ENCODE data around the gene TMEM135.
"Not testable (repeated sequence)": the region's sequence is repeated elsewhere in the genome, so short reads cannot be mapped to it uniquely, and the experiment has no call there.

The TMEM135 gene

DNA sequence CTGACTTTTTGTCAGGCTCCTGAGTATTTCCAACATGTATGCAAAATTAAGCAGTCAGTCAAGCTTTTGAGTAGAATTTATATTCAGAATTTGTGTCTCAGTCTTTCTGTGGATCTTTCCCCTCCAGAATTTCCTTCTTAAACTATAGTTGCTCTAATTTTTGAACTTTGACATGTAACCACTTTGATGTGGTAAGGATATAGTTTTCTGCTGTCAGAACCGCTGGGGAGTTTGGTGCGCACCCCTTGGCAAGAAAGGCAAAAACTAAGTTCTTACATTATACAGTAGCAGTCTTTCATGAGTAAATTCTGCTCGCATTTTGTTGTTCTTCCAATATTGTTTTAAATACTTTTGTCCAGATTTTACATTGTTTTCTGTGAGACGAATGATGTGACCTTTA lies 105.9 kb downstream of the TMEM135 start:
- no peak for DNase-seq

- peak; percentile 27 for DNase-seq
Observed at GRCh38 chr11:87144252-87144651, 106.5 kb downstream of the TMEM135 start.

DNA sequence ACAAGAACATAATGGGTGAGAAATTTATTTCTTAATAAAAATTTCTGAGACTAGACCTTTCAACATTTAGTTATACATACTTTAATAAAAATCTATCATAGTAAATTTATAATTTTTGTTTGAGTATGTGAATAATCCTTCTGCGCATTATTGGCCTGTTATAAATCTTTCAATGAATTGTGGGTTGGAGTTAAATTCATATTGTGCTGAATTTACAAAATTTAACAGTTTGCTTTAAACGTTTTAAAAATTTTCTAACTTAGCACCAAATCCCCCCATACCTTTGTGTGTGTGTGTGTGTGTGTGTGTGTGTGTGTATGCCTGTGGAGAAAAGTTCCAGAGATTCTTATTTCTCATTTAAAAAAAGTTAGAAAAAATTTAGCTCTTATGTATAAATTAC lies 111.0 kb downstream of the TMEM135 start:
- no peak for DNase-seq

GRCh38 chr11:87149782-87150181 lies 112.0 kb downstream of the TMEM135 start:
- not testable (repeated sequence) for DNase-seq

DNA sequence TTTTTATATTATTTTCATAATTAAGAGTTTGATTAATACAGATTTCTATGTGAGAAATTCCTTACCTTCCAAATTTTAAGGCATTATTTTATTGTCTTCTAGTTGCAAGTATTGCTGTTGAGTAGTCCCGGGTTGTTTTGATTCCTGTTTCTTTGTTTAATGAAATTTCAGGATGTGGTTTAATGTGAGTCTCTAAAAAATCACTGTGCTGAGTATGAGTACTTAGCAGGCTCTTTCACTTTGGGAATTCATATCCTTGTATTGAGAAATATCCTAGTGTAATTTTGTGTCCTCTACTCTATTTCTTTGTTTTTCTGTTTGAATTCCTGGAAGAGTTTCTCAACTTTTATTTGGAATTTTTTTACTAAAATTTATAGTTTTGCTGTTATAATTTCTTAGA lies 113.2 kb downstream of the TMEM135 start:
- DNase-seq, result no peak

DNA sequence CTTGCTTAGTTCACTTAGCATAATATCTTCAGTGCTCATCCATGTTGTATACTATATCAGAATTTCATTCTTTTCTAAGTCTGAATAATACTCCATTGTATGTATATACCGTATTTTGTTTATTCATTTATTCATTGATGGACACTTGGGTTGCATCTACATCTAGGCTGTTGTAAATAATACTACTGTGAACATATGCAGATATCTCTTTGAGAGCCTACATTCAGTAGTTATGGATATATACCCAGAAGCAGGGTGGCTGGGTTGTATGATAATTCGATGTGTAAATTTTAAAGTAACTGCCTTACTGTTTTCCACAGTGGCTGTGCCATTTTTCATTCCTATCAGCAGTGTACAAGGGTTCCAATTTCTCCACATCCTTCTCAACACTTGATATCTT lies 116.5 kb downstream of the TMEM135 start:
- DNase-seq, result no peak

- no peak for DNase-seq
Observed at GRCh38 chr11:87156970-87157369, 119.2 kb downstream of the TMEM135 start.

DNA sequence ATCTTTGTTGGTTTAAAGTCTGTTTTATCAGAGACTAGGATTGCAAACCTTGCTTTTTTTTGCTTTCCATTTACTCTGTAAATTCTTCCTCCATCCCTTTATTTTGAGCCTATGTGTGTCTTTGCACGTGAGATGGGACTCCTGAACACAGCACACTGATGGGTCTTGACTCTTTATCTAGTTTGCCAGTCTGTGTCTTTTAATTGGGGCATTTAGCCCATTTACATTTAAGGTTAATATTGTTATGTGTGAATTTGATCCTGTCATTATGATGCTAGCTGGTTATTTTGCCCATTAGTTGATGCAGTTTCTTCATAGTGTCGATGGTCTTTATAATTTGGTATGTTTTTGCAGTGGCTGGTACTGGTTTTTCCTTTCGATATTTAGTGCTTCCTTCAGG lies 131.3 kb downstream of the TMEM135 start:
- not testable (repeated sequence) for DNase-seq

DNA sequence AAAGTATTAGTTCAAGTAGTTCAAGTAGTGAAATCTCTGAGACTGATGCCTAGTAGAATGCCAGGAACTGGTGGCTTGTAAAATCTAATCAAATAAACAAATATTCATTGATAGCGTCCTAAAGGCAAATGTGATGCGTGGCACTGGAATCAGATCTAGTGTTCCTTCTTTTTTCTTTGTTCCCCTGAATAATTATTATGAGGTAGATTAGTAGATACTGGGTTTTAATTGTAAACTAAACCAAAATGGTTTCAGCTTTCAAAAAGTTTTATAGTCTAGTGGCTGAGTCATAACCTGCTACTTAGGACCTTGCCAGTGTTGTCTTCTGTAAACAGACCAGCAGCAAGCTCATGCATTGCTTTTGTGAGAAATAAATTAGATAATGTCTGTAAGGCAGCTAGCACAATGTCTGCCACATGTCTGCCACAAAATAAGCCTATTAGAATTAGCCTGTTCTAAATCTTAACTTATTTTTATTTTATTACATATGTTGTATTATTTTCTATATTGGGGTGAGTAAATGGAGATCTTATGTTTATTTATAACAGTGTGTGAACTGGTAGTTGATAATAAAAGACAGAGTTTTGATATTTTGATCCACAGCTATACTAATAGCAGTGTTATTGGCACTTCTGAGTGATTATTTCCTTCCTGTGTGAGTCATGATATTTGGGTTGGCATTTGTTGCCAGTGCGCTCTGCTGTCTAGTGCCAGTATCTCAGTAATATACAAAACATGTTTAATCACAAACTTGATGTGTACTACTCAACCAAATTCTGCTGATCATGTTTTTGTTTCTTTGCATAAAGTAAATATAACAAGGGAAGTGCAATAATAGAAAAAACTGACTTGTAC lies 135.7 kb downstream of the TMEM135 start:
- peak; percentile 25 for DNase-seq

DNA sequence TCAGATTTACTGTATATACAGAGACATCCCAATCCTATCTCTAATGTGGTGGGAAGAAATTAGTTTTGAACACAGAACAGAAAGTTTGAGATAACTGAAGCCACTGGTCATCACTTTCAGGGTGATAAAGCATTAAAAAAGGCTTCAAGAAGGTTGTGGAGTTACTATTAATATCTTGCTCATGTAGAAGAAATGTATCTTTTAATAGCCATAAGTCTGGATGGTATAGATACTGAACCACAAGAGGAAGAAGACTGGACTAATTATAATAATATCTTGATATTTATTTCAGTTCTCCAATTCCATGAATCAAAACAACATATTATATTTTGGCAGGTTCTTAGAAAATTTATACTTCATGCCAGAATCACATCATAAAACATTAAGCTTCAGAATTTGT lies 137.1 kb downstream of the TMEM135 start:
- no peak for DNase-seq

DNA sequence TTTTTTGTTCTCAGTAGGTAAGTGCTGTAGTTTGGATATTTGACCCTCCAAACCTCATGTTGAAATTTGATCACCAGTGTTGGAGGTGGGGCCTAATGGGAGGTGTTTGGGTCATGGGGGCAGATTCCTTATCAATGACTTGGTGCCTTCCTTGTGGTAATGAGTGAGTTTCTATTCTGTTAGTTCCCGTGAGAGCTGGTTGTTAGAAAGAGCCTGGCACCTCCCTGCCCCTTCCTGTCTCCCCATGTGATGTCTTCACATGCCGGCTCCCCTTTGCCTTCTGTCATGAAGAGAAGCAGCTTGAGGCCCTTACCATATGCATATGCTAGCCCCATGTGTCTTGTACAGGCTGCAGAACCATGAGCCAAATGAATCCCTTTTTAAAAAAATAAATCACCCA lies 138.3 kb downstream of the TMEM135 start:
- no peak for DNase-seq

DNA sequence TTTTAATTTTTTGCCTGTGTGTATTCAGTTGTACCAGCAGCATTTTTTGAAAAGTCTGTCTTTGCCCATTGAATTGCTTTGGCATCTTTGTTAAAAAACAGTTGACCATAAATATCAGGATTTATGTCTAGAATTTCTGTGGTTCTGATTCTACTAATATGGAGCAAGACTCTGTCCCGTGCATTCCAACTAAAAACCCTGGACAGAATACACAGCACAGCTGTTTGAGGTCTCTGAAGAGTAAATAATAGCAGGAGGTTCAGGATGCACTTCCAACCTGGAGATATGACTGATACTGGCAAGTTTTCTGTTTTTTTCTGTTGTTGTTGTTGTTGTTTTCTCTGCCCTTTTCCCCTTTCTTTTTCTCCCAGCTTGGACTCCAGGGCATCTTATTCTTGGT lies 141.9 kb downstream of the TMEM135 start:
- no peak for DNase-seq

GRCh38 chr11:87180742-87181141 lies 143.0 kb downstream of the TMEM135 start:
- no peak for DNase-seq

DNA sequence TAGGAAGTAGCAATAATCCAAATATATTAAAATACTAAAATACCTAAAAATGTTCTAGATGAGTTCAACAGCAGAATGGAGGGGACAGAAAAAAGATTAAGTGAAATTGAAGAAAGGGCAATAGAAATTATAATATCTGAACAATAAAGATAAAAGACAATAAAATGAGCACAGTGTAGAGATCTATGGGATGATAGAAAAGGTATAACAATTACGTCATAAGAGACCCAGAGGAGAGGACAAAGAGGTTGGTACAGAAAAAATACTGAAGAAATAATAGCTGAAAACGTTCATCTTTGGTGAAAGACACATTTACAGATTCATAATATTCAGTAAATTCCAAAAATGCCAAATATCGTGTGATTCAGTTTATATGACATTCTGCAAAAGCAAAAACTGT lies 143.4 kb downstream of the TMEM135 start:
- no peak for DNase-seq

DNA sequence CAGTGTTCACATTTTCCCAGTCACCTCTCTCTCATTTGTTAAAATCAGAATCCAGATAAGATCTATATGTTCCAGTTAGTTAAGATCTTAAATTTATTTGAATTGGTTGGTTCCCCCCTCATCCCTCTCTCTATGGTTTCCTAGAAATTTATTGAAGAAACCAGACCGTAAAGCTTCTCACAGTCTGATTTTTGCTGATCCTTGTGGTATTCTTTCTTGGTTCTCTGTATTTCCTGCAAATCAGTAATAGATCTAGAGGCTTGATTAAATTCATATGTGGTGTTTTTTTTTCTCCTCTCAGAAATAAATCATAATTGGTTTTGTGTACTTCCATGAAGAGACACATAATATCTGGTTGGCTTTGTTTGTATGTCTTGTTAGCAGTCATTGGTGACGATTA lies 147.5 kb downstream of the TMEM135 start:
- DNase-seq, result no peak

DNA sequence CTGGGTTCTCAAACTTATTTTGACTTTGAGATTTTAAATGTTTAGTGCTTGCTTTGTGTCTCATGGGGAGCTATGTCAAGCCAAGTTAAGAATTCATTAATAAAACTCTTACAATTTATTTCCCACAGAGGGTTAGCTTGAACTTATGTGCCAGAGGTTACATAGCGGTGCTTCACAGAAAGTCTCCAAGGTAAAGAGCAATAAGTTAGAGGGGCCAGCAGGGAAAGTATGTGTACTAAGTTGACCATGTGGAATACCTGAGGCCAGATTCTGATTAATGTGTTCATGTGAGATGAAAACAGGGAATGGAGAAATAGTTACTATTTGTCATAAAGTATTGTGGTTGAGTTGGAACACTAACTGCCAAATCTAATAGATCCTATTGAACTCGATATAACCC lies 149.3 kb downstream of the TMEM135 start:
- DNase-seq, result no peak

DNA sequence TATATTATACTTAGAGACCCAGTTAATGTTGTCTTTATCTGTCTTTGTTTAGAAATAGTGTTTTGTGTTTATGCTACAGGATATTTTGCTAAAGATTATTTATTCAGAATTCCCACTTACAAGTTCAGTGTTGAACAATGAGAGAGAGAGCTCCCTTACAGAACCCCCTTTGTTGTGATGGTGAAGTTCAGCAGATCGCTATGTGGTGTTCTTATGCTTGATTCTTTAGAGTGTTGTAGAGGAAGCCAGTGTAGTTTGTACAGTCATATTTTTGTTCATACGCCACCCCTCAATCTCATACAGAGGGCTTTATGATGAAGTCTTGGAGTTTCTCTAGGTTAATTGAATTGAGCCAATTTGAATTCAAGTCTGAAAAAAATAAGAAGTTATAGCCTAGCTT lies 150.2 kb downstream of the TMEM135 start:
- no peak for DNase-seq

DNA sequence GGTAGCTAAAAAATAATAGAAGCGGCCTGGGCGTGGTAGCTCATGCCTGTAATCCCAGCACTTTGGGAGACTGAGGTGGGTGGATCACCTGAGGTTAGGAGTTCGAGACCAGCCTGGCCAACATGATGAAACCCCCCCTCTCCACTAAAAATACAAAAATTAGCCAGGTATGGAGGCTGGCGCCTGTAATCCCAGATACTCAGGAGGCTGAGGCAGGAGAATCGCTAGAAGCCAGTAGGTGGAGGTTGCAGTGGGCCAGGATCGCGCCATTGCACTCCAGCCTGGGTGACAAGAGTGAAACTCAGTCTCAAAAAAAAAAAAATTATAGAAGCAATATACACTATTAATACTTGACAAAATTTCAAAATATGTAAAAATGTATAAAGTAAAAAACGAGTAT lies 150.7 kb downstream of the TMEM135 start:
- DNase-seq, result not testable (repeated sequence)

- DNase-seq, result not testable (repeated sequence)
Observed at GRCh38 chr11:87188921-87189320, 151.2 kb downstream of the TMEM135 start.

DNA sequence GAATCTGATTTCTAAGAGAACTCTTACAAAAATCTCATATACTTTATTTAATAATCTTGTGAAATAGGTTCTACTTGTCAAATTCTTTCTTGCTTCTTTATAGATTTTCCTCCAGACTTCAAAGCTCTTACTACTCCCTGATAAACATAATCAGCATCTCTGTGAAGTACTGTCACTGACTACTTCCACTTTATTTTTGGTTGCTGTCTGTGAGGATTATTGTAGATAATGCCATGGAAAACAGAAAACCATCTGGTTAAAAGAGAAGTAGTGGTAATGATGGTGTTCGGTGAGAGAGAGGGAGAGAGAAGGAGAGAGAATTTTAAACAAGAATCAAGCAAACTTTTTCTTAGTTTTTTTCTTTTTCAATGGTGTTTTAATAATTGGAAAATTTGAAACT lies 152.3 kb downstream of the TMEM135 start:
- DNase-seq, result no peak

GRCh38 chr11:87193756-87194470 lies 156.2 kb downstream of the TMEM135 start:
- no peak for DNase-seq

GRCh38 chr11:87194985-87195820 lies 157.5 kb downstream of the TMEM135 start:
- no peak for DNase-seq

- no peak for DNase-seq
Observed at GRCh38 chr11:87198266-87198881, 160.6 kb downstream of the TMEM135 start.
